C4-2B (cell line): ENCODE measurements around the gene POFUT2.

Experiments used
- ZFX ChIP-seq: fragments of 450-650 bp; IDR thresholded peaks from 2 replicates; pipeline ENCODE4 v1.6.1; 2017
- TF ChIP-seq, protein P1 (sequence below): fragments of 450-650 bp; conservative IDR thresholded peaks from 2 replicates; pipeline ENCODE4 v1.5.1; 2017; ENCODE audit warnings: mild to moderate bottlenecking

- TF ChIP-seq, protein P1, sequence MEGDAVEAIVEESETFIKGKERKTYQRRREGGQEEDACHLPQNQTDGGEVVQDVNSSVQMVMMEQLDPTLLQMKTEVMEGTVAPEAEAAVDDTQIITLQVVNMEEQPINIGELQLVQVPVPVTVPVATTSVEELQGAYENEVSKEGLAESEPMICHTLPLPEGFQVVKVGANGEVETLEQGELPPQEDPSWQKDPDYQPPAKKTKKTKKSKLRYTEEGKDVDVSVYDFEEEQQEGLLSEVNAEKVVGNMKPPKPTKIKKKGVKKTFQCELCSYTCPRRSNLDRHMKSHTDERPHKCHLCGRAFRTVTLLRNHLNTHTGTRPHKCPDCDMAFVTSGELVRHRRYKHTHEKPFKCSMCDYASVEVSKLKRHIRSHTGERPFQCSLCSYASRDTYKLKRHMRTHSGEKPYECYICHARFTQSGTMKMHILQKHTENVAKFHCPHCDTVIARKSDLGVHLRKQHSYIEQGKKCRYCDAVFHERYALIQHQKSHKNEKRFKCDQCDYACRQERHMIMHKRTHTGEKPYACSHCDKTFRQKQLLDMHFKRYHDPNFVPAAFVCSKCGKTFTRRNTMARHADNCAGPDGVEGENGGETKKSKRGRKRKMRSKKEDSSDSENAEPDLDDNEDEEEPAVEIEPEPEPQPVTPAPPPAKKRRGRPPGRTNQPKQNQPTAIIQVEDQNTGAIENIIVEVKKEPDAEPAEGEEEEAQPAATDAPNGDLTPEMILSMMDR = no peak
- no peak for TF ChIP-seq ZFX
These were observed 29.2 kb downstream of the POFUT2 start for GRCh38 chr21:45258466-45258865.
